Pons (tissue), 1 donor: ENCODE results near the gene ITCH.
"Not testable (repeated sequence)": the region's sequence is repeated elsewhere in the genome, so short reads cannot be mapped to it uniquely, and the experiment has no call there.

ENCODE experiments used
- DNase-seq: peaks from one replicate; pipeline ENCODE4 v3.0.0-alpha.2; 2016; ENCODE audit warnings: low spot score

Gene ITCH

GRCh38 chr20:34343458-34344211, 19.4 kb upstream of the ITCH start:
- DNase-seq, result no peak

- no peak for DNase-seq
Observed at GRCh38 chr20:34344238-34344637, 18.8 kb upstream of the ITCH start.

GRCh38 chr20:34345402-34345736, 17.7 kb upstream of the ITCH start:
- no peak for DNase-seq

GRCh38 chr20:34345839-34346532, 17.1 kb upstream of the ITCH start:
- DNase-seq, result not testable (repeated sequence)

- DNase-seq, result not testable (repeated sequence)
Observed at GRCh38 chr20:34346533-34346865, 16.6 kb upstream of the ITCH start.

GRCh38 chr20:34347571-34347970, 15.5 kb upstream of the ITCH start:
- DNase-seq, result no peak

- DNase-seq, result no peak
Observed at GRCh38 chr20:34350095-34350494, 13.0 kb upstream of the ITCH start.

- not testable (repeated sequence) for DNase-seq
Observed at GRCh38 chr20:34353467-34353866, 9.6 kb upstream of the ITCH start.

GRCh38 chr20:34355427-34355826, 7.6 kb upstream of the ITCH start:
- no peak for DNase-seq

- DNase-seq, result not testable (repeated sequence)
Observed at GRCh38 chr20:34359729-34360128, 3.3 kb upstream of the ITCH start.

- DNase-seq, result peak; percentile 29
Observed at GRCh38 chr20:34362502-34363061, 491 bp upstream of the ITCH start.

GRCh38 chr20:34363465-34364222, 571 bp downstream of the ITCH start:
- no peak for DNase-seq

- no peak for DNase-seq
Observed at GRCh38 chr20:34364223-34364506, 1.1 kb downstream of the ITCH start.

- no peak for DNase-seq
Observed at GRCh38 chr20:34365765-34366213, 2.7 kb downstream of the ITCH start.

- no peak for DNase-seq
Observed at GRCh38 chr20:34367155-34367554, 4.1 kb downstream of the ITCH start.

- not testable (repeated sequence) for DNase-seq
Observed at GRCh38 chr20:34367911-34368310, 4.8 kb downstream of the ITCH start.

GRCh38 chr20:34368547-34368946, 5.5 kb downstream of the ITCH start:
- no peak for DNase-seq

- no peak for DNase-seq
Observed at GRCh38 chr20:34369265-34369664, 6.2 kb downstream of the ITCH start.

- DNase-seq, result no peak
Observed at GRCh38 chr20:34370062-34370461, 7.0 kb downstream of the ITCH start.

- no peak for DNase-seq
Observed at GRCh38 chr20:34373445-34373844, 10.4 kb downstream of the ITCH start.

- no peak for DNase-seq
Observed at GRCh38 chr20:34374209-34374760, 11.2 kb downstream of the ITCH start.

GRCh38 chr20:34375977-34376430, 12.9 kb downstream of the ITCH start:
- DNase-seq, result no peak
